ENCODE measurements around the gene PGAM1.
A peak's percentile ranks its signal among the peaks of the same experiment; 100 is the strongest.

PGAM1 gene

GRCh38 chr10:97425964-97426775 is at the start of gene PGAM1:
Gene PGAM1 (plus strand): TSS chr10:97426191. CDS start chr10:97426308, 117 bp downstream.
- peak; percentile 74; the same call in 1 of the 2 replicates for TF ChIP-seq YY1 (IDR thresholded peaks at IDR 0.05; ENCODE audit: low read depth)
- no peak for TF ChIP-seq CEBPB (IDR thresholded peaks at IDR 0.05)
- TF ChIP-seq NFIC (IDR thresholded peaks at IDR 0.05) = no peak
- TF ChIP-seq TEAD4 (IDR thresholded peaks at IDR 0.05) = no peak
- TF ChIP-seq TAF1 (IDR thresholded peaks at IDR 0.05; ENCODE audit: low read depth) = peak; percentile 86
- TF ChIP-seq USF1 (IDR thresholded peaks at IDR 0.05) = no peak
- TF ChIP-seq CREB1 (IDR thresholded peaks at IDR 0.05; ENCODE audit: low read depth) = no peak
- TF ChIP-seq EP300 (IDR thresholded peaks at IDR 0.05; ENCODE audit: borderline replicate concordance) = 0 out of 2 replicates have a peak, but pooled peaks have one; percentile 48
- peak; percentile 7; the same call in 1 of the 2 replicates for TF ChIP-seq RAD21 (IDR thresholded peaks at IDR 0.05; ENCODE audit: low read depth)
- TF ChIP-seq ZBTB7A (IDR thresholded peaks at IDR 0.05; ENCODE audit: low read depth) = no peak
- no peak for TF ChIP-seq REST (IDR thresholded peaks at IDR 0.05; ENCODE audit: low read depth)
- TF ChIP-seq EGR1 (IDR thresholded peaks at IDR 0.05) = no peak
- peak; percentile 81 for TF ChIP-seq MAX (IDR thresholded peaks at IDR 0.05)
- no peak for TF ChIP-seq TCF12 (IDR thresholded peaks at IDR 0.05; ENCODE audit: low read depth)
- no peak for TF ChIP-seq FOXM1 (IDR thresholded peaks at IDR 0.05; ENCODE audit: borderline replicate concordance, low read depth)

- TF ChIP-seq EP300 (IDR thresholded peaks at IDR 0.05; ENCODE audit: borderline replicate concordance) = no peak
- TF ChIP-seq ZBTB7A (IDR thresholded peaks at IDR 0.05; ENCODE audit: low read depth) = no peak
- no peak for TF ChIP-seq CEBPB (IDR thresholded peaks at IDR 0.05)
- no peak for TF ChIP-seq REST (IDR thresholded peaks at IDR 0.05; ENCODE audit: low read depth)
- no peak for TF ChIP-seq NFIC (IDR thresholded peaks at IDR 0.05)
Observed at GRCh38 chr10:97376413-97376812, 49.6 kb upstream of the PGAM1 start.

- TF ChIP-seq RAD21 (IDR thresholded peaks at IDR 0.05; ENCODE audit: low read depth) (no peak), REST (IDR thresholded peaks at IDR 0.05; ENCODE audit: low read depth) (no peak), MAX (IDR thresholded peaks at IDR 0.05) (no peak), EP300 (IDR thresholded peaks at IDR 0.05; ENCODE audit: borderline replicate concordance) (no peak), TEAD4 (IDR thresholded peaks at IDR 0.05) (no peak), CREB1 (IDR thresholded peaks at IDR 0.05; ENCODE audit: low read depth) (no peak), EGR1 (IDR thresholded peaks at IDR 0.05) (no peak), FOXM1 (IDR thresholded peaks at IDR 0.05; ENCODE audit: borderline replicate concordance, low read depth) (no peak), TCF12 (IDR thresholded peaks at IDR 0.05; ENCODE audit: low read depth) (no peak), ZBTB7A (IDR thresholded peaks at IDR 0.05; ENCODE audit: low read depth) (no peak), NFIC (IDR thresholded peaks at IDR 0.05) (no peak), TAF1 (IDR thresholded peaks at IDR 0.05; ENCODE audit: low read depth) (no peak)
Observed at GRCh38 chr10:97378933-97379921, 46.8 kb upstream of the PGAM1 start.

GRCh38 chr10:97380516-97380915 is 45.5 kb upstream of the PGAM1 start:
- TF ChIP-seq EGR1 (IDR thresholded peaks at IDR 0.05) (no peak), RAD21 (IDR thresholded peaks at IDR 0.05; ENCODE audit: low read depth) (no peak), ZBTB7A (IDR thresholded peaks at IDR 0.05; ENCODE audit: low read depth) (no peak), USF1 (IDR thresholded peaks at IDR 0.05) (no peak), FOXM1 (IDR thresholded peaks at IDR 0.05; ENCODE audit: borderline replicate concordance, low read depth) (no peak), EP300 (IDR thresholded peaks at IDR 0.05; ENCODE audit: borderline replicate concordance) (no peak), REST (IDR thresholded peaks at IDR 0.05; ENCODE audit: low read depth) (no peak), CEBPB (IDR thresholded peaks at IDR 0.05) (no peak), MAX (IDR thresholded peaks at IDR 0.05) (no peak), CREB1 (IDR thresholded peaks at IDR 0.05; ENCODE audit: low read depth) (no peak), TEAD4 (IDR thresholded peaks at IDR 0.05) (no peak), TCF12 (IDR thresholded peaks at IDR 0.05; ENCODE audit: low read depth) (no peak), NFIC (IDR thresholded peaks at IDR 0.05) (no peak), TAF1 (IDR thresholded peaks at IDR 0.05; ENCODE audit: low read depth) (no peak), YY1 (IDR thresholded peaks at IDR 0.05; ENCODE audit: low read depth) (no peak)
